22Rv1 (cell line): ENCODE measurements around the gene NECTIN3.

Experiments used
- H3K27ac ChIP-seq: fragments of 450-650 bp; 2 replicates; pipeline ENCODE4 v1.5.1; 2017
- ZFX ChIP-seq: fragments of 450-650 bp; IDR thresholded peaks from 2 replicates; pipeline ENCODE4 v1.6.1; 2017; ENCODE audit warnings: antibody characterized with exemption, borderline replicate concordance
- TF ChIP-seq, protein P1 (sequence below): fragments of 450-650 bp; IDR thresholded peaks from 2 replicates; pipeline ENCODE4 v1.5.1; 2017; ENCODE audit warnings: mild to moderate bottlenecking

Gene NECTIN3

DNA sequence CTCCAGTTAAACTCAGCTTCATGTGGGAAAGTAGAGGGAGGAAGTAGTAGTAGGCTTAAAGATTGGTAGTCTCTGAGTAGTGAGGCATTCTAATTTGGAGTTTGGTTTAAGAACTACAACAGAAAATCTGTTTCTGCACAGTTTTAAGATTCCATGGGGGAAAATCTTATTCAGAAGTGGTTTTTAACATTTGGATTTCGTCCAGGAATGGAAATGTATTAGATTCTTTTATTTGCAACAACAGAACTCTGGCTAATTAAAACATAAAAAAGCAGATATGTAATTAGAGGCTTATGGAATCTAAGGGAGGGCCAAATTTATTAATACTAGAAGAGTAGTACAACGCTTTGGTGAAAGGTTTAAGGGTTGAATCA is 36.0 kb downstream of the NECTIN3 start:
- no peak overlapping the region for H3K27ac ChIP-seq
- TF ChIP-seq ZFX: no peak
- TF ChIP-seq, protein P1, sequence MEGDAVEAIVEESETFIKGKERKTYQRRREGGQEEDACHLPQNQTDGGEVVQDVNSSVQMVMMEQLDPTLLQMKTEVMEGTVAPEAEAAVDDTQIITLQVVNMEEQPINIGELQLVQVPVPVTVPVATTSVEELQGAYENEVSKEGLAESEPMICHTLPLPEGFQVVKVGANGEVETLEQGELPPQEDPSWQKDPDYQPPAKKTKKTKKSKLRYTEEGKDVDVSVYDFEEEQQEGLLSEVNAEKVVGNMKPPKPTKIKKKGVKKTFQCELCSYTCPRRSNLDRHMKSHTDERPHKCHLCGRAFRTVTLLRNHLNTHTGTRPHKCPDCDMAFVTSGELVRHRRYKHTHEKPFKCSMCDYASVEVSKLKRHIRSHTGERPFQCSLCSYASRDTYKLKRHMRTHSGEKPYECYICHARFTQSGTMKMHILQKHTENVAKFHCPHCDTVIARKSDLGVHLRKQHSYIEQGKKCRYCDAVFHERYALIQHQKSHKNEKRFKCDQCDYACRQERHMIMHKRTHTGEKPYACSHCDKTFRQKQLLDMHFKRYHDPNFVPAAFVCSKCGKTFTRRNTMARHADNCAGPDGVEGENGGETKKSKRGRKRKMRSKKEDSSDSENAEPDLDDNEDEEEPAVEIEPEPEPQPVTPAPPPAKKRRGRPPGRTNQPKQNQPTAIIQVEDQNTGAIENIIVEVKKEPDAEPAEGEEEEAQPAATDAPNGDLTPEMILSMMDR: no peak

DNA sequence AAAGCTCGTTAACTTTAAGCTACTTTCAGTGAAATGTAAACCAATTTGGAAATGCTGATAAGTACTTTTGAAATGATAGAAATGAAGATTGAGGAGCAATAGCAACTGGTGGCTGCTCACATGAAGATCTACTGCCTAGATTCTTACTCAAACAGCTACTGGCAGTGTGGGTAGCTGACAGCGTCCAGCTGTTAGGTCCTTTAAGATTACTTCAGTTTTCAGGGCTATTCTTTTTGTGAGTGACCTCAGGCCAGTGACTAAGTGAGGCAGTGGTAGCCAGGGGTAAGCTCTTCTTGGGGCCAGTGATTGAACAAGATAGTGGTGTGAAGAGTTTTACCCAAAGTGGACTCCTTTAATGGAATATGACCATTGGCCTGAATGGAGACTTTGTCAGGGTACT is 41.3 kb downstream of the NECTIN3 start:
- TF ChIP-seq, protein P1: no peak
- no peak for TF ChIP-seq ZFX
- no peak overlapping the region for H3K27ac ChIP-seq

DNA sequence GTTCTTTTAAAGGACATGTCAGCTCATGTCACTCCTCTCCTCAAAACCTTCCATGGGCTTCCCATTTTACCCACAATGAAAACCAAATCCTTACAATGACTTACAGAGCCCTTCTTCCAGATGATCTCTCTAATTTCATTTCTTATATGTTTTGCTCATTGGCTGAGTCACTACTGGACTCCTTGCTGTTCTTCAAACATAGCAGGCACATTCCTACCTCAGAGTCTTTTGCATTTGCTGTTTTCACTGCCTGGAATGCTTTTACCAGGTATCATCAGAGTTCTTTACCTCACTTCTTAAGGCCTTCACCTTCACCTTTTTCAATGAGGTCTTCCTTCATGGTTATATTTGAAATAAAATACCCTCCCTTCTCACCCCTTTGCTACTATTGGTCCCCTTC is 57.3 kb downstream of the NECTIN3 start:
- TF ChIP-seq, protein P1: no peak
- TF ChIP-seq ZFX: no peak

DNA sequence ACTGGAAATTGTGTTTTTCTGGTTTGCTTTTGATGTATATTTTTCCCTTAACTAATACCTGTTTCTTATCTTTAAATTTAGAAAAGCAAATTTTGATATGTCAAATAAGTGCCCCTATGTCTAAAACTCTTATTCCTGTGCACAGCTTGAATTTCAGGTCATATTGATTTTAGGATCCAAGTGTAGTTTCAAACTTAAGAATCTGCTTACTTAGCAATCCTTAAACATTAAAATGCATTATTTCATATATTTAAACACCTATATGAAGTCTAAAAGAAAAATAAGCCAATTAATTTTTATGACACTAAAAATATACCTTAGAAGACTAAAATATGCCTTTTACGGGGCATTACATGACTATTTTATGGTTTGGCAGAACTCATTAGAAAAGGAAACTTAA is 59.2 kb downstream of the NECTIN3 start:
- TF ChIP-seq, protein P1: no peak
- TF ChIP-seq ZFX: no peak
- H3K27ac ChIP-seq: no peak overlapping the region

More for the DNA sequence above, 57.3 kb downstream of the NECTIN3 start:
- no peak overlapping the region for H3K27ac ChIP-seq

DNA sequence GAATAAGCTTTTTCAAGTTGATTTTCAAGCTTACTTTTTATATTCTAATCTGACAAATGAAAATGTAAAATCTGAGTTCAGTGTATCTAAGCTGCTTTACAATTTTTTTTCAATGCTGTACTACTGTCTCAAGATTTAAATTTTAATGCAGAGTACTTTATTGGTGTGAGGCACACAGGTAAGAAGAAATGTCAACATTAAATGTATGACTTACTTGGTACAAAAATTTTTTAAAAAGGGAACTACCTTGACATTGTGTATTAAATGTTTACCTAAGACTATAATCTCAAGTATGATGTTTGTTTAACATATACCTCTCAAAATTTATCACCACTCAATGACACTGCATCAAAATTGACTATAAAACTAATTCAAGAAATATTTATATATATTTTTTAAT is 62.7 kb downstream of the NECTIN3 start:
- TF ChIP-seq, protein P1: no peak
- TF ChIP-seq ZFX: no peak
- no peak overlapping the region for H3K27ac ChIP-seq

DNA sequence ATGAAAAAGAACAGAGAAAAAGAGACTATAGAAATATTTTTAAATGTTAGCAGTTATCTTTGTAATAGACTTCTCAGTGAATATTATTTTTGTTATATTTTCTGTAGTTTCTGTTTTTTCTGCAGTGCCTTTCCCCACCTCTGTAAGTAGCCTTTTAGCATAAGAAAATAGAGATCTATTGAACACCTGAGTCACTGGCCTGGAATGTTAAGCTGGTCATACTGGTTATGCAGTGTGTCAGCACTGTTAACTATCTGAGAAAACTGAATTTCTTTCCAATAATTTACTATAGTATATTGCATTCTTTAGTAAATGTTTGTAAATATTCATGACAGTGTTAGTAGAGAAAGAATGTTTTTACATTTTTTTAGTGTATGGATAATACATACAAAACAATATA is 79.8 kb downstream of the NECTIN3 start:
- H3K27ac ChIP-seq: no peak overlapping the region

DNA sequence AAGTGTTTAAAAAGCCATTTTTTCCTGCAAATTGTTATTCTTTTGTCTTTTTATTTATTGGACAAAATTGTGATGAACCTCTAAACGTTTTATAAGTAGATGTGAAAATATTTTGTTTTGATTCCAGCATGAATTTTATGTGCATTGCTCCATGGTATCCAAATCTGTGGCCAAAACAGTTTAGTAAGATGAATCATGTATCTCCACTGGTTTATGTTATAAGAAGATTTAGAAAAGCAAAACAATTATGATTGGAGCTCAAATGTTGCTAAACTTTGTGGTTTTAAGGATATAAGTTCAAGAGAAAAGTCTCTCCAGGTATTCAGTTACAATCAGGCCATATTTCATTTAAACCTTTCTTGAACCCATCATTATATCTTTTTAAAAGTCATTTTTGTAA is 80.9 kb downstream of the NECTIN3 start:
- H3K27ac ChIP-seq: no peak overlapping the region
- TF ChIP-seq ZFX: no peak
- TF ChIP-seq, protein P1: no peak

More for the DNA sequence above, 79.8 kb downstream of the NECTIN3 start:
- TF ChIP-seq ZFX: no peak
- TF ChIP-seq, protein P1: no peak
